NK-92 (cell line): ENCODE results near the gene CDKN1C.

Experiments
- DNase-seq: peaks from one replicate; lab custom pipeline; 2025; ENCODE audit not compliant: unreplicated experiment; lab: John Stamatoyannopoulos, UW

Gene CDKN1C

DNA sequence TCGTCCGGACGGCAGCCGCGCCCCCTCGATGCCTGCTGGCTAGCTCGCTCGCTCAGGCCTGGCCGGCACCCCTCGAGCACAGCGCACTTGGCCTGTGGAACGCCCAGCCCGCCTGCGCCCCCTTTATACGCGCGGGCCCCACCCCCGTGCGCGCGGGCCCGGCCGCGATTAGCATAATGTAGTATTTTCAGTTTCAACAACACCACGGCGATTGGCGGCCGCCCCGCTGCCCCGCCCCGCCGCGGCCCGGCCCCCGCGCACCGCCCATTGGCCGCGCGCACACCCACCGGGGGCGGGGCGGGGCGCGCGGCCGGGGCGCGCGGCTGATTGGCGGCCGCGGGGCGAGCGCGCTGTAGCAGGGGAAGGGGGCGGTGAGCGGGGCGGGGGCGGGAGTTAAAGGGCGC lies at the start of gene CDKN1C:
TSS of gene CDKN1C (minus strand) at position 98 of the 404 bp plus-strand sequence. CDS start 319 bp downstream, outside the sequence.
- no peak for DNase-seq

DNA sequence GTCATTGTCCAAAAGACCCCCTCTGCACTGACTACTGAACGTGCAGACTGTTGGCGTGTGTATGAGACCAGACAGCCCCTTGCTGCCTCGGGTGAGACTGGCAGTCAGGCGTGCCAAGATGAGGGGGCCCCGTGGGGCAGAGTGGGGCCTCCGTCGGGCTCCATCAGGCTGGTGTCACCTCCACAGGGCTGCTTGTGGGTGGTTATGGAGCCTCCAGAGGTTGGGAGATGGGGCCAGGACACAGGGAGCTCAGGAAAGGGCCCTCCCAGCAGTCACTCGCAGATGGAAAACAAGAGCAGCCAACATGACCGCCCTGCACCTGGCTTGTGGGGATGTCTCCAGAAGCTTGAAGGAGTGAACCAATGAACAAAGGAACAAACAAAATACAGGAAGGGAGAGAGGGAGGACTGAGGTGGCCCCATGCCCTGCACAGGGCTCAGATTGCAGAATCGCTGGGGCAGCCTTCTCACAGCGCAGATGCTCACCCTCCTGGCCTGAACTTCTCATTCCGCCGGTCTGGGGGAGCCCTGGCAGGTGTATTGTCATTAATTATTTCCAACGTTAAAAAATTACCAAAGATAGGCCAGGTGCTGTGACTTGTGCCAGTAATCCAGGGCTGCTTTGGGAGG lies 49.1 kb upstream of the CDKN1C start:
- no peak for DNase-seq

GRCh38 chr11:2934021-2934550 lies 48.5 kb upstream of the CDKN1C start:
- DNase-seq: no peak

GRCh38 chr11:2933375-2934020 lies 47.9 kb upstream of the CDKN1C start:
- no peak for DNase-seq

- DNase-seq: no peak
Observed at GRCh38 chr11:2932850-2933251, 47.3 kb upstream of the CDKN1C start.

GRCh38 chr11:2931771-2932738 lies 46.5 kb upstream of the CDKN1C start:
- no peak for DNase-seq

DNA sequence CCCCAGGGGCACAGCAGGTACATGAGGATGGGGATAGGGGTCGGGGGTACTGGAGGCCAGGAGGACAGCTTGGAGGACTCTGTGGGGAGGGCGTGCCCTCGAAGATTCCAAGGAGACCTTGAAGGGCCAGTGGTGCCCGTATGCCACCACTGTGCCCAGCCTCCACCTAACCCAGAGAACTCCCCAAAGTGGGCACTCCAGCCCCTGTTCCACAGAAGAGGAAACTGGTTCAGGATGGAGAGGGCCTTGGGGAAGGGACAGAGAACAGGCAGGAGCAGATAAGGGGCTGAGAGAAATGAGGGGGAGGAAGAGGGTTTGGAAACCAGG lies 45.8 kb upstream of the CDKN1C start:
- DNase-seq: no peak

DNA sequence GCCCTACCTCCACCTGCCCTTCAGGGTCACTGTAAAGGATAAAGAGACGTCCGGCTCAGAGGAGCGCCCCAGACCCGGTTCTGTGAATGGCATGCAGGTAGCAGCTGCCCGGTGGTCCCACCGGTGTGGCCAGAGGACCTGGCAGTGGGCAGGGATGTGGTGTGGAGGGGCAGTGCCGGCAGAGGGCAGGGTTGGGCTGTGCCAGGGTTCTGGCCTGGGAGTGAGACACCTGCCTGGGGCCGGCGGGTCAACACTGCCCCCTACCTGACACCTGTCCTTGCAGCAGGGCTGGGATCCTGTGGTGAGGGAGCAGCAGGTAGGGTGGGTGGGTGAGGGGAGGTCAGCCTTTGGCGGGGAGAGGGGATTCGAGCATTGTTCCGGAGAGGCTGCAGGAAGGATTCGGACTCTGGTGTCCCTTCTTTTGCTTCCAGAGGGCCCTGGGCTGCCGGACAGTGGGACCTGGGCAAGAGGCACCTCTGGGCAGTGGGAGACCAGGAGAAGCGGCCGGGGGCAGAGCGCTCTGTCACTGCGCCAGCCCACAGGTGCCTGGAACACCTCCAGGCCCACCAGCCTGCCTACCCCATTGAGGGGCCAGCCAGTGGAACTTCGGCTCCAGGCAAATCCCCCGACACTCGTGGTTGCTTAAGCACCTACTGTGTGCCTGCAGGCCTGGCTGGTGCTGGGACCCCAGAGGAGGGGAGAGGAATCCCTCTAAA lies 45.3 kb upstream of the CDKN1C start:
- no peak for DNase-seq

DNA sequence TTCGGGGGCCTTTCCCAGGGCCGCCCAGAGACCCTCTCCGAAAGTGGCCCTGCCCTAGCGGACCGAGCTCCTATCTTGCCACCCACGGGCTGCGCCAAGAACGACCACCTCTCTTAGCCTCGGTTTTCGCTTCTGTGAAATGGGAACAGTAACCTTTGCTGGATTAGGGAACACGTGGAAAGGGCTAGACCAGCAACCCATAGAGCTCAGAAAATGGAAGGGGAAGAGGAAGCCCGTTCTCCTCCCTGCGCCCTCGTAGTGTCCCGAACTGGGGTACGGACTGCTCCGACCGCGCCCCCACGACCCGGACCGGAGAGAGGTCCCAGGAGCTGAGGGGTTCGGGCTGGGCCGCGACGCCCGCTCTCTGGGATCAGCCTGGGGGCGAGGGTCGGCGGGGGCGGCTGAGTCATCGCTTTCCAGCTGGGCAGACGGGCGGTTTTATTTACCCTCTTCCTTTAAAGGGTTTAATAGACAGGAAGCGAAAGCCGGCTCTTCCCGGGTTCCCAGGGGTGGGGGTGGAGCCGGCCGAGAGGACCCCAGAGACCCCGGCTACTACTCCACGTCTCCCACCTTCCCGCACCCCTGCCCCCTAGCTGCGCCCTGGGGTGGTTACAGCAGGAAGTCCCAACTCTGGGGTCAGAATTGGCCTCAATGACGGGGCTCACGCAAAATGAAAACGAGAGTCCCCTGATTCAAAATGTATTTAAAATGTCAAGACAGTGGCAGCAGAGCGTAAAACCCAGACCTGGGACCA lies 44.6 kb upstream of the CDKN1C start:
- DNase-seq: no peak

DNA sequence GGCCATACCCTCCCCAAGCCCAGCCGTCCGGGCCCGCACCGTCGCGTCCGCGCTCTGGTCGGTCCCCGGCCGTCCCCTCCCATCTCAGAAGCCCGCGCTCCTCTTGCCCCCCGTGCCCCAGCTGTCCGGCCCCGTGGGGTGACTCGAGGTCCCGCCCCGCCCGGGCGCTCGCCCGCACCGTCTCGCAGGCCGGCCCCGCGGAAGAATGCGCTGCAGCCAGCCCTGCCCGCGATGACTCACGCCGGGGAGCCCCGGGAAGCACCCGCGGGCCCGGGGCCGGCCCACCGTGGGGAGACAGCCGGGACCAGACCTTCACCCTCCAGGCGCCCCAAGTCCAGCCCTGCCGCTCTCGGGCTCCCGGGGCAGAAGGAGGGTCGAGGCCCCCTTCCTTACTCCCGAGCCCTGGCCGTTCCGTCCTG lies 44.0 kb upstream of the CDKN1C start:
- no peak for DNase-seq

DNA sequence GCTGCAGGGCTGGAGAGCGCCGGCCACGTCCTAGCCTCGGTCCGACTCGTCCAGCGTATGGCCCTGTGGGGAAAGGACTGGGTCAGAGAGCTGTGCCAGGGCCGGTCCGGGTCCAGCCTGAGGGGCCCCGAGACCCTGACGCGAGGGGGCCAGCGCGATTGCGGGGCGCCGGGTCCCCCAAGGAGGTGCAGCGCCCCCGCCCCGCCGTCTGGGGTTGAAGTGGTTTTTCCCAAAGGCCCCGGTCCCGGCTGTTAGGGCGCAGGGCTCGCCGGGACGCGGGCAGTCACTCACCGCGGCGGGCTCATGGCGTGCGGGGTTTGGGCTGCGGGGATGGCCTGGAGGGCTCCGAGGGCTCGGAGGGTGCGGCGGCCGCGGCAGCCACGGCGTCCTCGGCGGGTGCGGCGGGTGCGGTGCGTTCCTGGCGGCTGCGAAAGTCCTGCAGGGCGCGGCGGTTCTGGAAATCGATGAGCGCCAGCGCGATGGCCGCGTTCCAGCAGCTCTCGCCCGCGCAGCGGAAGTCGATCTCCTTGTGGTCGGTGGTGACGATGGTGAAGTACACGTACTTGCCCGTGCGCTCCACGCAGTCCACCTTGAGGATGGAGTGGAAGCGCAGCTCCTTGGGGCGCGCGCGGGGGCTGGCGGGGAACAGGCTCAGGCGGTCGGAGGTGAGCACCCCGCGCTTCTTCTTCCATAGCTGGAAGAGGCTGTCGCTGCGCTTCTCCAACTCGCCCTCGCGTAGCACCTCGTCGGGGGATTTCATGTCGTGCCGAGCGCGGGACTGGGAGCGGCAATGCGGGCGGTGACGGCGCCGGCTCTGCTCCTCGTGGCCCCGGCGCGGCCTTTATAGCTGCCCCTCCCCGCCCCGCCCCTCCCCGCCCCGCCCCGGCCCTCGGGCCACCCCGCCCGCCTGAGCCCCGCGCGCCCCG lies 43.3 kb upstream of the CDKN1C start, which contains the start of gene PHLDA2:
TSS of gene PHLDA2 (minus strand) at position 816 of the 926 bp plus-strand sequence. CDS start at position 760, 56 bp downstream.
- DNase-seq: no peak

GRCh38 chr11:2927851-2928604 lies 42.5 kb upstream of the CDKN1C start:
- no peak for DNase-seq

- DNase-seq: no peak
Observed at GRCh38 chr11:2927121-2927800, 41.7 kb upstream of the CDKN1C start.

- no peak for DNase-seq
Observed at GRCh38 chr11:2926611-2927051, 41.1 kb upstream of the CDKN1C start.

DNA sequence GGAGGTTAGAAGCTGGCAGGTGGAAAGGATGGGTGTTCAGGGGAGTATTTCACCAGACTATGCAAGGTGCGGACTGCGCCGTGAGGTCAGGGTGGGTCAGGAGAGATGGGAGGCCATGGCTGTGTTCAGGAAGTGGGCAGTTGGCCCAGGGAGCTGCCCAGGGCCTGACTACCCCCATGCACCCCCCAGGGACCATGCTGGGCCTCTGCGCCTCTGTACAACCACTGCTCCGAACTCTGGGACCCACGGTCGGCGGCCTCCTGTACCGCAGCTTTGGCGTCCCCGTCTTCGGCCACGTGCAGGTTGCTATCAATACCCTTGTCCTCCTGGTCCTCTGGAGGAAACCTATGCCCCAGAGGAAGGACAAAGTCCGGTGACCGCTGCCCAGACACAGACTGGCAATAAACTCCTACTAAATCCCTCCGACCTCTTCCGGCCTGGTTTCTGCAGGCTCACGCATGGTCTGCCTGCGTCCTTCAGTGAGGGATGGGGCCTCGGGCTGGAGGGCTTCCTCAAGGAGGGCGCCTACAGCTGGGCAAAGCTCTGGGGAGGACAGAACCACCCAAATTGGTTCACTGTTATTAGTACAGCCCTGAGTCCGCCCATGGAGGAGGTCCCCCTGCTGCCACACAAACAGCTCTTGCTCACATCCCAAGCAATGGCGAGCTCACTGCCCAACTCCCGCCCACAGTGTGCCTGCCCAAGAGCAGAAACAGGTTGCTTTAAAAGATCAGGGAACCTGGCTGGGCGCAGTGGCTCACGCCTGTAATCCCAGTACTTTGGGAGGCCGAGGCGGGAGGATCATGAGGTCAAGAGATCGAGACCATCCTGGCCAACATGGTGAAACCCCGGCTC lies 39.5 kb upstream of the CDKN1C start:
- DNase-seq: no peak

DNA sequence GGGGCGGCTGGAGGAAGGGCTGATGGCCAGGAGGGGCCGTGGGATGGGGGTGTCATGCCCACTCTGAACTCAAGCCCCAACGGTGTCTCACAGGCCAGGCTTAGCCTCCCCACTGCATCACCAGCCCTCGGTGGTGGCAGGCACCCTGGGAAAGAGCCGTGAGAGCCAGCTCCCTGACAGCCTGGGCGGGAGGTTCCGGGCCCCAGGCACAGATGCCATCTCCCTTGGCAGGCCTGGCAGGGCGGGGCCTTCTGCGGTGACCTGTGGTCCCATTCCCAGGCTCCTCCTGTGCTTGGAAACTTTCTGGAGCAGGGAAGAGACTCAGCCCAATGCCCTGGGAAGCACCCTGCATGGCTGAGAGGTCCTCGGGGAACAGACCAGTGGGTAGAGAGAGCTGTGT lies 38.8 kb upstream of the CDKN1C start:
- no peak for DNase-seq
